Pulmonary artery endothelial cell (primary cell): ENCODE results near the gene ARNT2. TPM values are rescaled to one million over a fixed set of nuclear protein-coding genes. Genes with fewer than 3 reads are reported as not detected.

Experiments
- DNase-seq: peaks from one replicate; pipeline ENCODE4 v3.0.0-alpha.2; 2011; ENCODE audit warnings: low read depth, low spot score
- total RNA-seq: library from RNA; depleted of rRNA; stranded (reverse); fragments of >200 nt; gene quantifications from 2 replicates; pipeline ENCODE4 v1.2.3, GENCODE V29; 2014

Gene ARNT2
- total RNA-seq, 1 donor from 2014 or later, result 0.13 TPM

DNA sequence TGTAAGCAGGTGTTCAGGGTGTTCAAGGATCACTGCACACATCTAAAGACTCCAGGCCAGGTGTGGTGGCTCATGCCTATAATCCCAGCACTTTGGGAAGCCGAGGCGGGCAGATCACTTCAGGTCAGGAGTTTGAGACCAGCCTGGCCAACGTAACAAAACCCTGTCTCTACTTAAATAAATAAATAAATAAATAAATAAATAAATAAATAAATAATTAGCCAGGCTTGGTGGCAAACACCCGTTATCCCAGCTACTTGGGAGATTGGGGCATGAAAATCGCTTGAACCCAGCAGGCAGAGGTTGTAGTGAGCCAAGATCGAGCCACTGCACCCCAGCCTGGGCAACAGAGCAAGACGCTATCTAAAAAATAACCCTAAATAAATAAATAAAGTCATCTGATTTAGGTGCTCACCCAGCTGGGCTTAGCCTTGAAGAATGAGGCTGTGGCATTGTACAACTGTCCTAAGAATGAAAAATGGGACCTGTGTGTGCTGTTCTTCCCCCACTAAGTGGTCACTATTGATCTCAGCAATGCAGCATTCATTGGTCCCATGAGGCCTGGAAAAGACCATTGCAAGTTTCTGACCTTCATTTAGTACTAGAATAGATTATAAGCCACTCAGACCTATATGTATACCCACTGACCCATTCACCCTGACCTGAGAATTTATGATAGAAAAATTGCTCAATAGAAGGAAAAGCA lies 208.1 kb downstream of the ARNT2 start:
- DNase-seq, result no peak

DNA sequence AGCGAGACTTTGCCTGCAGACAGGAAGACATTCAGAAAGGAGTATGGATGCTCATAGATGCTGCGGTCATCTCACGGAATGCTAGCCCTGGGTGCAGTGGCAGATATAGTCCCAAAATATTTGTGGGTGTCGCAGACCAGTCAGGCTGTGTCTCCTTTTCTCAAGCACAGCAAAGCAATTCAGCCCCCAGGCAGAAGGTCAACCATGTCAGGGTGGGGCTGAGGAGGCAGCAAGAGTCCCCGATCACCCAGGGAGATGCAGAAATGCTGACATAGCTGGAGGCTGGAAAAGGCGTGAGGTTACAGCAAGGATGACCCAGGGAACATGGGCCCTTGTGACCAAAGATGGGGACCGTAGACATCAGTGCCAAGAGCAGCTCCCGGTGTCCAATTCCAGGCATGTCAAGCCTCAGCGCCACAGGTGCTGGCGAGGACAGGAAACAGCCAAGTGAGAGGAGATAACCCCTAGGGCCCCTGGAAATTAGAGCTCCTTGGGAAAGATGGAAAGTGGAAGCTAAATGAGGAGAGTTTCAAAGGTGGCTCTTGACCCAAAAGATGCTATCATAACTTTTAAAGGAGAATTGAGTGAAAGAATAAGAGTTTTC lies 209.7 kb downstream of the ARNT2 start:
- DNase-seq, result no peak

DNA sequence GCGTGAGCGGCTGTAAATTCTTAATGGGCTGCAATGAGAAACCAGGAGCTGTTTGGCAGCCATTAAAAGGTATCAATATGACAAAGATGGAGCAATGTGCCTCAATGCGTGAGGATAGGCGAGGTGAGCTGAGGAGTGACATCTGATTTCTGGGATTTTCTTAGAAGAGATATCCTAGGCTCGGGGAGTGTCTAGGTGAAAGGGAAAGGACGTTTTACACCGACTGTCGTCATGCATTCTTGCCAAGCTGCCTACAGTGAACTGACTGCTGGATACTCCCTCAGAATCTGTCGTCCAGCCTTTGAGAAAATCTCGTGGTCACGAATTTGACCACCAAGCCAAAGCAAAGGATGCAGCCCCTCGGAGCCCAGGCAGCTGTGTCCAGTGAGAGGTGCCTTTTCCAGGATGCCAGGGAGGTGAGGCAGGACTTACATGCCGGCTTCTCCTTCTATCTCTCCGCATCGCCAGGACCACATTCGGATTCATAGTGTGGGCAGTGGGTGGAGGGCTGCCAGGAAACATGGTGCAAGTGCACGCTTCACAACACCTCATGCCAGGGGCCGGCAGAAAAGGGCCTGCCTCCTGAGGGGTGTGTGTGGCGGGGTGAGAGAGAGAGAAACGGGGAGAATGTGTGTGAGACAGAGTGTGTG lies 210.7 kb downstream of the ARNT2 start:
- DNase-seq, result no peak

DNA sequence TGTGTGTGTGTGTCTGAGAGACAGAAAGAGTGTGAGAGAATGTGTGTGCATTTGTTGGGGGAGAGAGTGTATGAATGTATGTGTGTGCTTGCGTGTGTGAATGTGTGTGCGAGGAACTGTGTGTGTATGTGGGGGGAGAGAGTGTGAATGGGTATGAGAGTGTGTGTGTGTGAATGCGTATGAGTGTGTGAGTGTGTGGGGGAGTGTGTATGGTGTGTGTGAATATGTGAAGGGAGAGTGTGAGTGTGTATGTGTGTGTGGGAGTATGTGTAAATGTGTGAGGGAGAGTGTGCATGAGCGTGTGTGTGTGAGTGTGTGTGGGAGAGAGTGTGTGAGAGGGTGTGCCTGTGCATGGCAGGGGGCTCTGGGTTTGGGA lies 211.2 kb downstream of the ARNT2 start:
- DNase-seq, result no peak

DNA sequence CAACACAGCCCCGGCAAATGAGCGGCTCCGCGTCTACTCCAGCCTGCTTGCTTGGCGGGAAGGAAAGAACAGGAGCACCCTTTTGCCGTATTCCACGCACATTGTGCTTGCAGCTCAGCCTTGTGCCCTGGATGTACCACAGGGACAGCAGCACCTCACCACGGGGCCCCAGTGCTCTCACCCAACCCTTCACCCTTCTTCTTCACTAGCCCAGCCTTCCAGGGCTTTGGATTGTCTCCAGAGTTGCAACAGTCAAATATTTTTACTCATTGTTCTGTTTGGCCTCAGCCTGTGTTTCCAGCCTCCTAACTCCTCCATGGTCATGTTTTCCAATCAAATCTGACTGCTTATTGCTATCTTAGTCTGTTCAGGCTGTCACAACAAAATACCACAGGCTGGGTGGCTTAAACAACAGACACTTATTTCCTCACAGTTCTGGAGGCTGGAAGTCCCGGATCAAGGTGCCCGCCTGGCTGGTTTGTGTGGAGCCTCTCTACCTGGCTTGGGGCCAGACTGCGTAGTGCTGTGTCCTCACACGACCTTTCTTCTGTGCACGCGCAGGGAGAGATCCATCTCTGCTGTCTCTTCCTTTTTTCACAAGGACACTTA lies 211.7 kb downstream of the ARNT2 start:
- peak; percentile 24 for DNase-seq

DNA sequence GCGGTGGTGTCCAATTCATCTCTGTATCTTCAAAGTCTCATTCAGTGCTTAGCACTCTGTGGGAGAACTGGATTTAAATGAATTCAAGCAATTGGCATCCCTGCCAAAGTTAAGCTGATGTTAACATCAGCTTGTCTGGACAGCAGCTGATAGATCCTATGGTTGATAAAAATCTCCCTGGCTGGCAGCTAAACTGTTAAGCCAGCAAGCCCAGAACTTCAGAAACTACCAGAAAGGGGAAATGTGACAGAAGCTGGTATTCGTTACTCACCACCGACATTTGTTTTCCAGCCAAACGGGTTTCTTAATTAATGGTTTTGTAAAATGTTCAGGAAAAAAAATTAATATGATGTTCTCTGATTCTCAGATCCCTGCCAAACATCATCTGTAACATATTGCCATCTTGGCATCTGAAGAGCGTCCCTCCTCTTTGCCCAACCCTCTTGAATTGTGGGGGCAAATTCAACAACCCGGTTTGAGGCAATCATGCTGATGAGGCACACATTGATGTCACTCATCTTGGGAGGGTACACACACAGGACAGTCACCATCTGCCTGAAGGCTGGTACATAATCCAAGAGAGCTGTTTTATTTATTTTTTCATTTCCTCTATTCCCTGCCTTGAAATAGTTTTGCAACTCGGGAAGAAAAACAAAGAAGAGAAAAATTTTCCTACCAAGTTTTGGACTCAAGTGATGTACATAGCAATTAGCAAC lies 214.7 kb downstream of the ARNT2 start:
- DNase-seq, result no peak

DNA sequence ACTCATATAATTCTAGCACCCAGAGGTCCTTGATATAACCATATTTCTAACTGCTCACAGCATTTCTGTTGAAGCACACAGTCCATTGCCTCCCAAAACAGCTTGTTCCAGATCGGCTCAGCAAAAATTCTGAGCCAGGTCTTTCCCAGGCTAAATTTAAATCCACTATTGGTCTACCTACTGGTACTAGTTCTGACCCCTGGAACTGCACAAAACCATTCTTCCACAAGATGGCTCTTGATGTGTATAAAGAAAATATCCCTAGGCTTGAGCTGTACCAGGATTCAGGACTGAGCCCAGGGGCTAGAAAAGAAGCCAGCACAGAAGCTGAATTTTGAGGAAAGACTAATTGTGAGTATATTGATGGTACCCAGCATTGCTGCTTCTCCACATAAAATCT lies 215.5 kb downstream of the ARNT2 start:
- no peak for DNase-seq

DNA sequence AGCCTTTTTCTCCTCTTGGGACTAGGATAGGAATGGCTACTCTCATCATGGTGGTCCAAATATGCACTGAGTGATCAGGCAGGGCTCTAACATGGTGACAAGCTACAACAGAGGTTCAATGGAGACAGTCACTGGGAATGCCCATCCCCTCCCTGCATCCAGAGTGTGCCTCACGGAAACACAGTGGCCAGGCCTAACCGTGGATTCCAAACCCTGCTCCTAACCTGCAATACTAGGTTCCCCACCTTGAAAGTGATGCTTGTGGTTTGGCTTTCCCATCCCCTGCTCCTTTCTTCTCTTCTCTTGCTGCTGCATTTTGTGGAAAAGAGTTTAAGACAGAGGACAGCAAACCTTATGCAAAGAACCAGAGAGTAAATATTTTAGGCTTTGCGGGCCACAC lies 216.0 kb downstream of the ARNT2 start:
- no peak for DNase-seq

DNA sequence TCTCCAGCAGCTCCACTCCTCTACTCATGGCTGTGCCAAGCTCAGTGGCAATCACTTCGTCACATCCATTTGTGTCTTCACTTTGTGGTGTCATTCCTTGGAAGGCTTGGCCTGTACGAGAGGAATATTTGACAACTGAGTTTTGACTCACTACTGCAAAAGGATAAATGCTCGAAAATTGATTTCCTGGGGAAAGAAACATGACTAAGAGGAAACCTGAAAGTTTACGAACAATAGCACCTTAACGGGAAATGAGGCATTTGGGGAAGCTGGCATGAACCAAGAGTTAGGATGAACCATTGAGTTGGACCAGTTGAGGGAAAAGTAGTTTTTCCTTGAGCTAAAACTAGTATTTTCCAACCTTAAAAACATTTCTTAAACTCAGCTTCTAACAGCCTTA lies 216.7 kb downstream of the ARNT2 start:
- peak; percentile 69 for DNase-seq

DNA sequence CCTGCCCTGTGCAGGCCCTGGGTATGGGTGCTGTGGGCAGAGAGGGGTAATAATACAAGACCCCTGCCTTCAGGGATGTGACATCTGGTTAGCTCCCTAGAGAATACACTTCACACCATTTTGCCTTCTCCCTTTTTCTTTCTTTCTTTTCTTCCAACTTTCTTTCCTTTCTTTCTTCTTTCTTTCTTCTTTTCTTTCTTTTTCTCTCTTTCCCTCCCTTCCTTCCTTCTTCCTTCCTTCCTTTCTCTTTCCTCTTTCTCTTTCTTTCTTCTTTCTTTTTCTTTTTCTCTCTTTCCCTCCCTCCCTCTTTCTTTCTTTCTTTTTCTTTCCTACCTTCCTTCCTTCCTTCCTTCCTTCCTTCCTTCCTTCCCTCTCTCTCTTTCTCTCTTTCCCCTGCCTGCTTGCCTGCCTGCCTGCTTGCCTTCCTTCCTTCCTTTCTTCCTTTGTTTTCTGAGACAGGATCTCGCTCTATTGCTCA lies 222.5 kb downstream of the ARNT2 start:
- no peak for DNase-seq

DNA sequence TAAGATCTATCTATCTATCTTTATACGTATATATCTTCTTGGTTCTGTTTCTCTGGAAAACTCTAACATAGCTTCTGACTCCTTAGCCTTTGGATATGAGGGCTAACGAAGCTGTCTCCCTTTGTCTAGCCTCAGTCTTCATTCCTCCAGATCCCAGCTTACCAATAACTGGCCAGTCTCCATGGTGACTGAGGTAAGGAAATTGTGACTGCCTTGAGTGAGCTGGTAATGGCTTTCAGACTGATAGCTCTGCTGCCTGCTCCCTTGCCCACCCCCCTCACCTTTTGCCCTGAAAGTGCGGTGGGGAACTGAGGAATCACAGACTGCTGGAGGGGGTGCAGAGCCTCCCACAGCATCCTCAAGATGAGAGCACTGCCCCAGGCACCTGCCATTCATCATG lies 225.2 kb downstream of the ARNT2 start:
- no peak for DNase-seq

DNA sequence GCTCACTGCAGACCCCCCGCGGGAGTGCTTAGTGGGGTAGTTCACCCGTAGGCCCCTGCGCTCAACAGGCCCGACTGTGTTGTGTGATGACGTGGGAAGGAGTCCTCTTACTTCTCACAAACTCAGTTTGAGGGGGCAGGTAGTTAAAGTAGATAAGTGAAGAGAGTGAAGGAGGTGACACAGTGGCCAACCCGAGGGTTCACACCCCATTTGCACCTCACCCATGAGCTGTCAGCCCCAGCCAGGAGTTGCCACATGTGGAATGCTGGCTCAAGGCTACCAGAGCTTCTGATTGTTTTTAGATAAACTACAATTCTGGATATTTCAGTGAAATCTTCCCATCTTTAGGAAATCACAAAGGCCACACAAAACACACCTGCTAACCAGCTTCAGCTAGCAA lies 226.8 kb downstream of the ARNT2 start:
- no peak for DNase-seq

DNA sequence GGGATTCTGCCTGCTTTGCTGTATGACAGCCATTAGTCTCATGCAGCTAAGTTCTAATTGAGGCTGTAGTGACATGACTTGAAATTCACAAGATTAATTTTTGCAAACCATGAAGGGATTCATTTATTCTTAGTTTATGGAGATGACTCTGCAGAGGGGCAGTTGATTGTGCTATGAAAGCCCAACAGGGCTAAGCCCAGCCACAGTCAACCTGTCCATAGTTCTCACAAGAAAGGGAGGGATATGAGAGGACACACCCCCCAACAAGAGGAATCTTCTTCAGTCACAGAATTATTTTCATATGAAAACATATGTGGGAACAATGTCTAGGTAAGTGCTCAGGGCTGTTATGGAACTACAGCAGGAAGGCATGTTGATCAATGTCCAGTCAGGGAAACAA lies 229.0 kb downstream of the ARNT2 start:
- no peak for DNase-seq

DNA sequence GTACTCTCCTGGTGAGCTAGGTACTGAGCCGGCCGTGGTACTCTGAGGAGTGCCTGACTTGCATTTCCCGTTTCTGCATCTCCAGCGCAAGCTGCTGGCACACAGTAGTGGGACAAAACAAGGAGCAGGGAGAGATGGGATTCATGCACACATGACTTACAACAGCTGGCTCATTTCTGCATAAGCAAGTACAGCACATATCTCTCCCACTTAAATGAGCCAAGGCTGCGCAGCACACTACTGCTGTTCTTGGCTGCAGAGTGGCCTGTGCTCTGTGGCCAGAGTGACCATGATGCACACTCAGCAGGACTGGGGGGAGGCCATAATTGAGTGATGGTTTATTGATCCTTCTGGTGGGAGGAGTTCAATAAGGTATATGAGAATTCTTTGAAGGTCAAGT lies 231.8 kb downstream of the ARNT2 start:
- DNase-seq, result no peak

DNA sequence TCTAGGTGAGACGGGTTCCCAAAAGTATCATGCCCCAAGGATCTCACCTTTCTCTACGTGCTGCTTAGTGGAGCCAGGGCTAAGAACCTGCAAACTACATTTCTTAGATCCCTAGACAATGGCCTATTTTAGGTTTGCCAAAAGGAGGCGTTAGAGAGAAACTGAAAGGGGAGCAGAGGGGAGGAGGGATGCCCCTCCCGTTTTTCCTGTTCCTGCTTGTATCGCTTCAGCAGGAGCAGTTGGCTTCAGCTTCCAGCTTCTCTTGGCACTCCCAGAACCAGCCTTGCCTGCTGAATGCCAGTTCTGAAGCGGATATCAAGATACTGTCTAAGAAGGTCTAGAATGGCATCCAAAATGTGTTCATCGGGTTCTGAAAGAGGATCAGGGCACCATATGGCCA lies 232.5 kb downstream of the ARNT2 start:
- no peak for DNase-seq

DNA sequence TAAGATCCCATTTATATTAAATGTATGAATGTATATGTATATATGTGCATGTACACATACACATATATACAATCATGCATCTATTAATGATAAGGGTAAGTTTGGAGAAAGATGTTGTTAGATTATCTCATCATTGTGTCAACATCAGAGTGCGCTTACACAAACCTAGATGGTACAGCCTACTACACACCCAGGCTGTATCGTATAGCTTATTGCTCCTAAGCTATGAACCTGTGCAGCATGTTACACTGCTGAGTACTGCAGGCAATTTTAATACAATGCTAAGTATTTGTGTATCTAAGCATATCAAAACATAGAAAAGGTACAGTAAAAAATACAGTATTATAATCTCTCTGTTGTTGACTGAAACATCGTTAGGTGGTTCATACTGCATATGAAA lies 233.6 kb downstream of the ARNT2 start:
- DNase-seq, result no peak

DNA sequence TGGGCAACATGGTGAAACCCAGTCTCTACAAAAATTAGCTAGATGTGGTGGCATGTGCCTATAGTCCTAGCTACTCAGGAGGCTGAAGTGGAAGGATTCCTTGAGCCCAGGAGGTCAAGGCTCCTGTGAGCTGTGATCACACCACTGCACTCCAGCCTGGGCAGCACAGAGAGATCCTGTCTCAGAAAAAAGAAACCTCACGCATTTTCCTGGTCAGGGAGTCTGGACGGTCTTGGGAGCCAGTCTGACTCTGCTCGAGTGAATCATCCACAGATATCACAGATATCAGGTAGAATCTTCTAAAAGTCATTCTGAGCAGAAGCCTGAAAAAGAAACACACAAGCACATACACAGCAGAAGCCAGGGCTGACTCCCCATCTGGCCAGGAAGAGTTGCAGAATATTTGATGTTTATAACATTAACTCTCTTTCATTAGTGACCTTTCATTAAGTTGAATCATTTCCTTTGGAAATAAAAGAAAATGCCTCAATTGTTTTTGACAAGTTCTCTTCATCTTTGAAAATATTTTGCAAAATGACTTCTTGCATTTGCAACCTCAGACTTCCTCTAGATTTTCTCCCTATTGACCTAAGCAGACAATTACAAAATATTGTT lies 234.5 kb downstream of the ARNT2 start:
- no peak for DNase-seq

DNA sequence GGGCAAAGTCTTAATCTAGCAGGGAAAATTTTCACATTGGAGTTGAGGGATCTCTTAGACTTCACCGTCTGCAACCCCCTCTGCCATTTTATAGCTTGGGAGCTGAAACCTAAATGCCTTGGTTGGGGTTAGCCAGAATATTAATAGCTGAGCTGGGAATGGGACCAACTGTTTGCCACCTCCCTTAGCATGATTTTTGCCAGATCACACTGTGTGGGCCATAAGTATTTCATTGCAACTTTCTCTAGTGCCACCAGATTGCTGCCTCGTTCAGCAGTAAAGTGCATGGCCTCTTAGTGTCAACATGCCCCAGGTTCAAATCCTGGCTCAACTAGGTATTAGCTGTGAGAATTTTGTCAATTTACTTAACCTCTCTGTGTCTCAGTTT lies 235.0 kb downstream of the ARNT2 start:
- no peak for DNase-seq

DNA sequence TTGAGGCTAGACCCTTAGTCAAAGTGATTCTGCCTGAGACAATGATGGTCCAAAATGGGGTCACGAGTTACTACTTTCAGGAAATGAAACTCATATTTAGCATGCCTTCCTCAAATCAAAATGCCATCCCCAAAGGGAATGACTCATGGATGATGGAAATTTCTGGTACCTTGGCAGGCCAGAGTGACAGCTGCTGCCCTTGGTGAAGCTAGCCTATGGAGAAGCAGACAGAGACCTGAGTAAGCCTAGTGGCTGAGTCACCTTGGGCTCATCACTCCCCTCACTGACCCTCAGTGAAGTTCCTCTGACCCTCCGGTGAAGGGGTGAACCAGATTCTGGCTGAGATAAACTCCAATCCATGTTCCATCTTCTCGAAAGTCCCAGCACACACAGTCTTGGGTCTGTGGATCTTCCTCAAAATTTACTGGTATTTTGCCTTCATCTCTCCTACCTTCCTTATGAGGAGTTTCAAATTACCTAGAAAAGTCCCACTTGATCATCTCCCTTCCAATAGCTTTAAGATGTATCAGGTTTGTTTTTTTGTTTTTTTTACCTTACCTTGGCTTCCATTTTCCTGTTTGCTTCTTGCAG lies 236.4 kb downstream of the ARNT2 start:
- no peak for DNase-seq

DNA sequence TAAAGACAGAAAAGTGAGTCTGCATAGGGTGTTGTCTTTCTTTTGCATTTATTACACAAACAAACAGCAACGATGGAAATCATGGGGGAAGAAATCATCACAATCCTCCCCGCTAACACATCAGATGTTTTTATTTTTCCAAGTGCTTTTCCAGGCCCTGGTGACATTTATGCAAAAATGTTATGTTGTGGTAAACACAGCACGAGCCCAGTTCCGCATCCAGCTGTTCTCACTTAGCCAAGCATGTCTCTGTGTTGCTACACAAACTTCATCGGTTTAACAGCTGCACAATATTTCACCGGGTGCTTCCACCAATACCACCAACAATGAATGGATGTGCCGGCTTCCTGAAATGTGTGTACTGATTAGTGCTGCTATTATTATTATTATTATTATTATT lies 237.2 kb downstream of the ARNT2 start:
- no peak for DNase-seq

DNA sequence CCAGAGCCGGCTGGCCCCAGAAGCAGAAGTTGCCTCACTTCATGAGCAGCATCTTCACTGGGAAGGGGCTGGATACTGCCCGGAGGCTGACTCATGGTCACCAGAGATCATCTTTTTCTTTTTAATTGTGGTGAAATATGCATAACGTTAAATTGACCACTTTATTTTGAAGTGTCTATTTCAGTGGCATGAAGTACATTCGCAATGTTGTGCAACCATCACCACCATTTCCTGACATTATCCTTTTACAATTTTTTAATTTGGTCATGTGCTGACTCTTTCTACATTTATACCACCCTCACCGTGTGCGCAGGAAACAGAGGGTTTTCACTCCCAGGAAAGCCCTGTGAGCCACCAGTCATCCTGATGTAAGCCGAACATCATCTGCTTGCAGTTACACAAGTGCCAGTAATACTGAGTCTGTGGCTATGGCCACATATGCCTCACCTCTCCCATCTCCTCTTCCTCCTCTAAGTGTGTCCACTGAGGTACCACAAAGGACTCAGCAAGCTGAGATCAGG lies 239.3 kb downstream of the ARNT2 start:
- DNase-seq, result no peak
